HG02981 (cell line): ENCODE measurements around the gene PHF23.
"Not testable (repeated sequence)": the region's sequence is repeated elsewhere in the genome, so short reads cannot be mapped to it uniquely, and the experiment has no call there.

ENCODE experiments used
- ATAC-seq: cut with Tn5 transposase; IDR thresholded peaks from one replicate; pipeline ENCODE4 v1.9.1; 2021; ENCODE audit warnings: mild to moderate bottlenecking, moderate library complexity; ENCODE audit not compliant: unreplicated experiment

The PHF23 gene

DNA sequence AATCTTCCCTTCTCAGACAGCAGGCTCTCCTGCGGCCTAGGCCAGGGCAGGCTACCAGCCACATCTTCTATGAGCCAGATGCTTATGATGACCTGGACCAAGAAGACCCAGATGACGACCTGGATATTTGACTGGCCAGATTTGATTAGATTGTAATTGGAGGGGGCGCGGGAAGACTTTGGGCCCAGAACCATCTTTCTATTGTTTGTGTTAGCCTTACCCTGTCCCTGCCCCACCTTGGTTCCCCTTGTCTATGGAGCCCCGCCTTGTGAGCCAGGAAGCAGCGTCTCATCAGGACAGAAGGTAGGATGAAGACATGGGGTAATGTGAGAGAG lies 20.3 kb upstream of the PHF23 start:
- no peak for ATAC-seq

DNA sequence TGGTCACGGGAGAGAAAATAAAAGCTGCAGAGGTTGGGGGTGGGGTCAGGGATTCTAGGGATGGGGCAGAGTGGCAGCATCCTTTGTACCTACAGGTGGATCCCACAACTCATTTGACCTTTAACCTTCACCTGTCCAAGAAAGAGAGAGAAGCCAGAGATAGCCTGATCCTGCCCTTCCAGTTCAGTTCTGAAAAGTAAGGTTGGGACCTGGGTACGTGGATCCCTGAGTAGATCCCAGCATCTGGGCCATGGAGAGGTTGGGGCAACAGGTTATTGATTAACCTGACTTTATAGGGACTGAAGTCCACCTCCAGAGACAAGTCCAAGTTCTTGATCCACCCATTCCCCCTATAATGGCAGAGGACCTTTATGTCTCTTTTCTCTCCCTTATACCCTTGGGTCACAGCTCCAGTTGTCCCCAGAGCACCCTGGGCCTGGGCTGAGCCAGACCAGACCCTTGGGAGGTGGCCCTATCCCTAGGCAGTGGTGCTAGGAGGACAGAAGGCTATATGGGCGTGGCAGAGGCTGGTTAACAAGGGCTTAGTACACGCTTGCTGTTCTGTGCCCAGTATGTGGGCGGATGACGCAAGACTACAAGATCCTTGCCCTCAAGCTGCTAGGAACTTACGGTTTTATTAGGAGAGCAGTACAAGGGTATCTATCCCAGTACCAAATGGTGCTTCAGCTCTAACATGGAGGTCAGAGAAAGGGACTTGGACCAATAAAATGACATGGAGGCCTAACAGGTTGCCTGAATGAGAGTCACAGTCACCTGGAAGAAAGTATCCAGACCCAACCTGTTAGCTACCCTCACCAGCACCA lies 19.7 kb upstream of the PHF23 start:
- no peak for ATAC-seq

GRCh38 chr17:7256766-7257456 lies 17.7 kb upstream of the PHF23 start:
- no peak for ATAC-seq

DNA sequence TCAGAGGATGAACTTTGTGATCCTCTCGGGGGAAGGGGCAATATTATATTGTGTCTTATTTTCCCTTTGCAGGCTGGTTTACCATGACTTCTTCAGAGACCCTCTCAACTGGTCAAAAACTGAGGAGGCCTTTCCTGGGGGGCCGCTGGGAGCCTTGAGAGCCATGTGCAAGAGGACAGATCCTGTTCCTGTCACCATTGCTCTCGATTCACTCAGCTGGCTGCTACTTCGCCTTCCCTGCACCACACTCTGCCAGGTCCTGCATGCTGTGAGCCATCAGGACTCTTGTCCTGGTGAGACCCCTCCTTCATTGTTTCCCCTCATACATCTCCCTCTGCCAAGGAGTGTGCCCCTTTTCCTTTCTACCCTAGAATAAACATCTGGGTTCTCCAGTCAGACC lies 15.3 kb upstream of the PHF23 start:
- ATAC-seq: no peak

GRCh38 chr17:7253082-7253481 lies 13.8 kb upstream of the PHF23 start:
- ATAC-seq: no peak

- ATAC-seq: peak; percentile 44
These were observed 13.2 kb upstream of the PHF23 start, which contains the start of gene ELP5 for GRCh38 chr17:7252176-7253043. ELP5 (plus strand) TSS chr17:7252215; CDS start chr17:7252551, 336 bp downstream.

- ATAC-seq: peak; percentile 86
These were observed 12.5 kb upstream of the PHF23 start, which contains the start of gene CTDNEP1 for GRCh38 chr17:7251661-7252175. CTDNEP1 (minus strand) TSS chr17:7251734; CDS start chr17:7251296, 438 bp downstream.

DNA sequence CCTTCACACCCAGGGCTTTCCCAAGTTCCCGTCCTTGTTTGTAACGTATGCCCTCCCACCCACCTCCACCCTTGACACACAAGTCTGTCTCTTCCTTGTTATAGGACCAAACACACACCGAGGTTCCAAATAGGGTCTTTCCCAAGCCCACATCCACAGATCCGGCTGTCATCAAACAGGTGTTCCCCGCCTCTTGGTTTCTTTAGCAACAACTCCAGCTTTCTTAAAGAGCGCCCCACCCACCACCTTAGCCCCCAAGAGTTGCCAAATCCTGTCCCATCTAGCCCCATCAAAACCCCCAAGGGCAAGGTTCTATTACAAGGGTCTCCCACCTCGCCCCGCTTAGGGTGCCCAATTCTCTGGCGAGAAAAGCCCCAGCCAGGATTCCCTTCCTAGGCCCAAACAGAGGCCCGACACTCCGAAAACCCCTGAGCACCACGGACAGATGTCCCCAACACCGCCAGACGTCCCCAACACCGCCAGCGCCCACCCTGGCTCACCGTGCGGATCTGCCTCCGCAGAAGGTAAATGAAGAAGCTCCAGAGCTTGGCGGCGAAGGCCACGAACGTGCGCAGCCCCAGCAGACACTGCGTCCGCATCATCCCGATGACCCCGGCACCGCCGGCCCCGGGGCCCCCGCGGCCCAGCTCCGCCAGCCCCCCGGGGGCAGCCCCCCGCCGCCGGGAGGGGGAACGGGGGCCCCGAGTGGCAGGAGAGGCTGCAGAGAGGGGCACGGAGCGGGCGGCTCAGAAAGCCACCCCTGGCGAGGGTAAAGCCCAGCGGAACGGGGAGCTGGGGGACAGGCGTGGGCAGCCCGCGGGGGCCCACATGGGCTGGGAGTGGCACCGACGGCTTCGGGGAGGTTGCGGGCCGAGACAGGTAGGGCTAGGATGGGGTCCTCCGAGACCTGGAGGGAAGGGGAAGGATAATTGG lies 11.7 kb upstream of the PHF23 start:
- no peak for ATAC-seq

- no peak for ATAC-seq
These were observed 10.6 kb upstream of the PHF23 start for GRCh38 chr17:7249830-7250229.

GRCh38 chr17:7249214-7249613 lies 10.0 kb upstream of the PHF23 start:
- ATAC-seq: no peak

GRCh38 chr17:7248796-7249195 lies 9.5 kb upstream of the PHF23 start:
- ATAC-seq: no peak

GRCh38 chr17:7246779-7247178 lies 7.5 kb upstream of the PHF23 start:
- no peak for ATAC-seq

DNA sequence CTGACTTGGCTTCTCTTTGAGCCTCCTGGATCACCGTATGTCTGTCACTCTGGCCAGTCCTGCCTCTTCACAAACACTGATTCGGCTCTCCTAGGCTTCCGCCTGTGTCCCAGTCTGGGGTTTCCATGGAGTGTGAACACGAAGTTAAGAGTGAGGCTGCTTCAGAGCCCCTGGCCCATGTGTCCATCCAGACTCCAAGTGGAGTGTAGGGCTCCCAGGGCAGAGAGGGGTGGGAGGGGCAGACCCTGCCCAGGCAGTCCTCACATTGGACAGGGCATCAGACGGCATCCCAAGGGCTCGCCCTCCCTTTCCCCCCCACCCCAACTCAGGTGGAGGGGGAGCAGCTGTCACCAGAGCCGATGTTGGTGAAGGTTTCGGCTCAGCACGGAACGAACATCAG lies 4.6 kb upstream of the PHF23 start:
- not testable (repeated sequence) for ATAC-seq

- ATAC-seq: no peak
These were observed 4.1 kb upstream of the PHF23 start for GRCh38 chr17:7243453-7243729.

- ATAC-seq: peak; percentile 33
These were observed 3.6 kb upstream of the PHF23 start for GRCh38 chr17:7242717-7243452.

- peak; percentile 34 for ATAC-seq
These were observed 2.8 kb upstream of the PHF23 start, which contains the start of gene GABARAP for GRCh38 chr17:7241783-7242716. GABARAP (minus strand) TSS chr17:7242449; CDS start chr17:7242330, 119 bp downstream.

DNA sequence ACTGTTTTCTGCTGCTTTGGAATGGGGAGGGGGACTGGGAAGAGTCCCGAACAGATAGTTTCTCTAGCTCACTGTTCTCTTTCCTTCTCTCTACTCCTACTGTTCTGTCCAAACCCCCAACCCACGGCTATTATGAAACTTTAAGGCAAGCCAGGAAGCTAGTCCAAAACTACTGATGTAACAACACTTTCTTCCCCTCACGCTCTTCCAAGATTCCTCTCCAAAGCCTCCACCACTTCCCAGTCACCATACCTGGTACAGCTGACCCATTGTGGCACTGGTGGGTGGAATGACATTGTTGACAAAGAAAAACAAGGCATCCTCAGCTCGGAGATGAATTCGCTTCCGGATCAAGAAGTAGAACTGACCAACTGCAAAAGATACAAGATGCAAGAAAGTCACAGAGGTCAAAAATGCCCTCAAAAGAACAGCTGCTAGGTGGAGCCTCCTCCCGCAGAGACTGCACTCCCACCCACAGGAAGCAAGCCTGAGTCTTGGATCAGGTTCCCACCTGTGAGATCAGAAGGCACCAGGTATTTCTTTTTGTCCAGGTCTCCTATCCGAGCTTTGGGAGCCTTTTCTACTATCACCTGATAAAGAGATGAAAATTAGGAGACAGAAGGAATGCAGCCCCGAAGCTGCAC lies 2.0 kb upstream of the PHF23 start:
- no peak for ATAC-seq

- no peak for ATAC-seq
These were observed 1.1 kb upstream of the PHF23 start for GRCh38 chr17:7240375-7240774.
